GM21390 (cell line): ENCODE data around the gene KSR1.
"Not testable (repeated sequence)": the region's sequence is repeated elsewhere in the genome, so short reads cannot be mapped to it uniquely, and the experiment has no call there.

Experiments
- ATAC-seq: cut with Tn5 transposase; IDR thresholded peaks from one replicate; pipeline ENCODE4 v1.9.1; 2021; ENCODE audit not compliant: unreplicated experiment

Gene KSR1

DNA sequence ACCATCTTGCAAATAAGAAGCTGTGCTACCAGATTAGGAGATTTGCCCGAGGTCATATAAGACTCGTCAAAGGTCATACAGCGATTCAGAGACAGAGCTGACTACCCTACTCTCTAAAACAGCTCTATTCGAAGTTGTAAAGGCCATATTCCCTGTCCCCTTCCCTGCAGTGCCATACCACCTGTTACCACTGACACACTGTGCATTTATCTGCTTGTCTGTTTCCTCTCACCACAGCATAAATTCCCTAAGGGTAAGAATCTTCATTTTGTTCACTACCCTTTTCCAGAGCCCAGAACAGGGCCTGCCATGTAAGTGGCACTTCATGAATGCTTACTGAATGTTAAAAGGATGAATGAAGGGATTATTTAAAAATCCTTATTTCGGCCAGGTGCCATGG is 3.4 kb upstream of the KSR1 start:
- ATAC-seq = no peak

- no peak for ATAC-seq
Observed at GRCh38 chr17:27453471-27453870, 2.8 kb upstream of the KSR1 start.

DNA sequence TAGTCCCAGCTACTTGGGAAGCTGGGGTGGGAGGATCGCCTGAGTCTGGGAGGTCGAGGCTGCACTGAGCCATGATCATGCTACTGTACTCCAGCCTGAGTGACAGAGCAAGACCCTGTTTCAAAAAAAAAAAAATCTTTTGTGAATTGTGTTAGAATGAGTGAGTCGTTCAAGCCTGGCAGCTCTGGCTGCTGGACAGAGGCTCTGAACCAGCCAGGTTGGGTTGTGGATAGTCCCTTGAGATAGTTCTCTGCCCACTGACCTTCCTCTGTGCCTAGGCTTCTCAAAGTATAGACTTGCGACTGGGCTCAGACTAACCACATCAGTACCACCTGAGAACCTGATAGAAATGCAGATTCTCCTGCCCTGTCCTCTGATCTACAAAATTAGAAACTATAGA is 2.2 kb upstream of the KSR1 start:
- ATAC-seq = no peak

- ATAC-seq = no peak
Observed at GRCh38 chr17:27455236-27455913, 873 bp upstream of the KSR1 start.

DNA sequence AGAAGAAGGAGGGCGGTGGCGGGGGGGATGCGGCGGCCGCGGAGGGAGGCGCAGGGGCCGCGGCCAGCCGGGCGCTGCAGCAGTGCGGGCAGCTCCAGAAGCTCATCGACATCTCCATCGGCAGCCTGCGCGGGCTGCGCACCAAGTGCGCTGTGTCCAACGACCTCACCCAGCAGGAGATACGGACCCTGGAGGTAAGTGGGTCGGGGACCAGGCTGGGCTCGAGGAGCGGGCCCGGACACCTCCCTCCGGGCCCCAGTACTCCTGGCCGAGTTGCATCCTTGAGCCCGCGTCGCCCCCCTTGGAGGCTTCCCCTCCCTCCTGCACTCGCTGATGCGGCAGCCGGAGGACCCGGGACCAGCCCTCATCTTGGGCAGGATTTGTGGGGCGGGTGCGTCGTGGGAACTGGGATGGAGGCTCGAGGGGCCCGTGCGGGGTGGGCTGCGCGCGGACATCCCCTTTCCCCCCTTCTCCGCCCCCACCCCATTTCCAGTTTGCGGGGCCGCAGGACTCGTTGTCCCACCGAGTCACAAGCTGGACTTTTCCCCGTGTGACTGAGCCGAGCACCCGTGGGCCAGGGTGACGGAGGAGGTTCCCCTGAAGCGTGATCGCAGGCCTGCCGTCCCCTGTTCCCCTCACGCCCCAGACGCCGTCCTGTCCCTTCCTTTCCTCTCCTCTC is 572 bp downstream of the KSR1 start:
- no peak for ATAC-seq

GRCh38 chr17:27457360-27457715 is 1.1 kb downstream of the KSR1 start:
- no peak for ATAC-seq

DNA sequence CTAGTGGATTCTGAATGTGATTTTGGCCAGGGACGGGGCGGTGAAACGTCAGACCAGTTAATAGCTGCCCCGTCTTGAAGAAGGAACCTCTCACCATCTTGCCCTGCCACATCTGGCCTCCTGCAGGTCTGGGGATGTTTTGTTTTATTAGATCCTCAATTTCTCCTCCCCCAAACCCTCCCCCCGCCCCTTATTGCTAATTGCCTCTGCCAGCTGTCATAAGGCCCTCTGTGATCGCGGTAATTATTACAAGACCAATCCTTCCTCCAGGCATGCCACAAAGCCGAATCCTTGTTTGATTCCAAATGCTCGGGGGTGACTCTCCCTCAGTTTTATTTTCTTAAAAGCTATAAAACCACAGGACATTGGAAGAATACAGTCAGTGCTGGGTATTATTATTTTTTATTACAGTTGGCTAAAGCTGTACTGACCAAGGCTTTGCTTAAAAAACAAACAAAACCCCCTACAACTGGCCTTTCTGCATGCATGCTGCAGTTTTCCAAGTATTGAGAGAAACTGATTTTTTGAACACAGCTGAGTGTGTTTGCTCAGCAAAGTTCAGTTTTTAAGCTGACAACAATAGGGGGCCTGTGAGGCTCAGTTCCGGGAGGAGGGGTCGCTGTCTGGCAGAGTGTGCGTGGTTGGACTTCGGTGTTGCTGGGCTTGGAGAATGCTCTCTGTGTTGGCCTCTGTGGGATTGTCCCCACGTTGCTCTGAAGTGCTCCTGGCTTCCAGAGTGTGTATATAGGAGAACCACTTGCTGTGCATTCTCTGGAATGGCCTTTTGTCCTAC is 1.7 kb downstream of the KSR1 start:
- no peak for ATAC-seq

DNA sequence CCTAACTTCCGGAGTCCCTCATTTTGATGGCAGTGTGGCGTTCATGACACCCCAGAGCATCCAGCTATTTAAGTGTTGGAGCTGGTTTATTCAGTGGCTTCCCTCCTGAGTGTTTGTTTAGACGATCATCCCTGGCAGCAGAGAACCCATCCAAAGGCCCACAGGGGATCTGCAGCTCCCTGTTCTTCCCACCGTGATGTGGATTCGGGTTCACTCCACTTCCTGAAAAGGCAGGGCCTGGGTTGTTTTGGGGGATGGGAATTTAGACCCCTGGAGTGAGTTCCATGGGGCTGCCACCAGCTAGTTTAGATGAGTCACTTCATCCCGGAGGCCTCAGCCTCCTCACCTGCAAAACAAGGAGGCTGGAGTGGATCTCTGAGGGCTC is 2.3 kb downstream of the KSR1 start:
- no peak for ATAC-seq

DNA sequence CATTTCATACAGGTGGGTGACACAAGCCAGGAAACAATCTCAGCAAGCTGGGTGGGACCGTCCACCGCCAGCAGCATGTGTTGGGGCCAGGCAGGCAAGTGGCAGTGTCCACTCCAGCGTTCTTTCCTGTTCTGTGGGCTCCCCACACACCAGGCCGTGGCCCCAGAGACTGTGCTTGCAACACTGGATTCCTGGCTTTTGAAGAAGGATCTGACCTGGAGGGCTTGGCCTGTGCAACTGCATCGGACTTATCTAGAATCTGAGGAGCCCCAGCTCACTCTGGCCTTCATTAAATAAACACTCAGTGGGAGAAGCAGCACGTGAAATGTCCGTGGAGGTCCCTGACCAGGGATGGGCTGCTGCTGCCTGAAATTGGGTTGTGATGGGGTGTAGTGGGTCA is 3.2 kb downstream of the KSR1 start:
- no peak for ATAC-seq

DNA sequence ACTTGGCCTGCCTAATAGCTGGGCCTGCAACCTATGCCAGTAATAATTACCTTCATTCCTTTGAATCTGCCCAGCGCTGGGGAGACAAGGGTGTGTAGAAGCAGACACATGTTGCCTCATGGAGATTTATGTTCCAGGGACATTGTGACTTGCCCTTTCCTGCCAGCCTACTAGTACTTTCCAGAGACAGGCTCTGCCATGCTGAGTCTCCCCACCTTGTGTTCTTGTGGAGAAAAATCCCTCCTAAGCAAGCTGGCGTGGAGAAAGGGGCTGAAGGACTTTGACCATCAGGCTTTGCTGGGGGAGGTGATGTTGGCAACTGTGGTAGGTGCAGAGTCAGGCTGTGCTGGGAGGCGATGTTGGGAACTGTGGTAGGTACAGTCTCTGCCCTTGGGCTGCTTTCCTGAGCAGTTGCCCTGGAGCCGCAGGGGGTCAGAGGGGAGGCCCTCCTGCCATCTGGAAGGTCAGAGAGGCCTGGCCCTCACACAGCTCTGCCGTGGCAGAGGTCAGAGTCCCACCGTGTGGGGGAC is 4.0 kb downstream of the KSR1 start:
- no peak for ATAC-seq

DNA sequence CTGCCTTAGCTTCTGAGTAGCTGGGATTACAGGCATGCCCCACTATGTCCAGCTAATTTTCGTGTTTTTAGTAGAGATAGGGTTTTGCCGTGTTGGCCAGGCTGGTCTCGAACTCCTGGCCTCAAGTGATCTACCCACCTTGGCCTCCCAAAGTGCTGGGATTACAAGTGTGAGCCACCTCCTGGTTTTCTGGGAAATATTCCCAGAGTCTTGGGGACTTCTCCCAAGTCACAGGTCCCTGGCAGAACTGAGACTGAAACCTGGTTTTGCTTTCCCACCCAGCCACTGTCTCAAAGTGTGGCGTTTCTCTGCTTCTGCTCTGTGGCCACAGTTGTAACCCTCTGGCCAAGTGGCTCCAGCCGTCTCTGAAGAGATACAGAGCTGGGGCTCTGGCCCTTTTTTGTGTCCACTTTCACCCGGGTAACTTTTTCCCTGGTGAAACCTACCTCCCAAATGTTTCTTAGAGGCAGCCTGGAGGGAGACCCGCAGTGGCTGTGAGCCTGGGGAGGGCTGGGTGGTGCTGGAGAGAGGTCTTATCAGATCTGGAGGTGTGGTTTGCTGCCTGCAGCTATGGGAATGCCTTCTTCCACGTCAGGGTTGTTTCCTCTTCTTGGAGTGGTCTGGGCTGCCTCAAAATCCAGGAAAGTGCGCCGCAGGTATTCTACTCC is 5.1 kb downstream of the KSR1 start:
- no peak for ATAC-seq

GRCh38 chr17:27462149-27462548 is 5.9 kb downstream of the KSR1 start:
- no peak for ATAC-seq

- no peak for ATAC-seq
Observed at GRCh38 chr17:27462714-27463113, 6.5 kb downstream of the KSR1 start.

GRCh38 chr17:27463235-27463677 is 7.0 kb downstream of the KSR1 start:
- ATAC-seq = no peak

GRCh38 chr17:27464019-27464418 is 7.8 kb downstream of the KSR1 start:
- ATAC-seq = not testable (repeated sequence)

GRCh38 chr17:27464431-27464830 is 8.2 kb downstream of the KSR1 start:
- no peak for ATAC-seq

DNA sequence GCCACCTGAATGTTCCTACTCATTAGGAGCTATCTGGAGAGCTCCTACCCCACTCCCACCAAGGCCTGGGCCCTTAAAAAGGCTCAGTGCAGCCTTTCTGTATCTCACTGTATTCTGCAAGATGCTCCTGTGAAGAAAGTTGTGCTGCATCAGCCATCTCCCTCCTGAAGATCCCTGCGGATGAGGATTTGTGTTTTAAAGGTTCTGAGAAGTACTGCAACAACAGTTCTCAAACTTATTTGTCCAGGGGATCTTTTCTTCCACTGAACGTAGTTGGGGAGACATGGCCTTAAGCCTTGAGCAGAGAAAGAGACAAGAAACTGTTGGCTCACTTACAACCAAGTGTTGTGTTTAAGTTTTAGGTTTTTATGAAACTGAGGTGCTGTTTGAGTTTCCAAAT is 9.6 kb downstream of the KSR1 start:
- not testable (repeated sequence) for ATAC-seq

GRCh38 chr17:27466376-27466742 is 10.1 kb downstream of the KSR1 start:
- ATAC-seq = peak; percentile 7

DNA sequence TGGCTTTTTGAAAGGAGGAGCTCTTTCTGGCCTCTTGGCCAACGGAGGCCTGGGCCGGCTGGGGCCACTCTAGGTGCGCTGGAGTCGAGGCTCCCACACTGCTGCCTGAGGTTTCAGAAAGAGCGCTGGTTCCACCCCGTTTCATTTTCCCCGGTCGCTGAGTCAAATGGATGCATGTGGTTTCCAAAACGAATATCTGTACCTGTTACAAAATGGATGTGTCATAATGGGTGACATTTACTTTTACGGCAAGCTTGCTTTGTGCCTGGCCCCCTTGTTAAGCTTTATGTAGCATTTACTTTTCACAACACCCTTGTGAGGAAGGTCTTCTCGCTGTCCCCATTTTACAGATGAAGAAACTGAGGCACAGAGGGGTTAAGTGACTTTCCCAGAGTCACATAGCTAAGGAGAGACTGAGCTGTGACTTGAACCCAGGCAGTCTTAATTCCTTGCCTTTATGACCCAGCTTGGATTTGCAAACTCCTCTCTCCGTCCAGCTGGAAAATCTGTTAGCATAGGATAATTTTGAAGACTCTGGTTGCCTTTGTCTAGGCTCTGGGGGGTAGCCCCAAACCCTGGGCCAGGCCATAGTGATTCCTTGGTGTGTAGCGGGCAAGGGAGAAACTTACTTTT is 10.6 kb downstream of the KSR1 start:
- peak; percentile 71 for ATAC-seq

DNA sequence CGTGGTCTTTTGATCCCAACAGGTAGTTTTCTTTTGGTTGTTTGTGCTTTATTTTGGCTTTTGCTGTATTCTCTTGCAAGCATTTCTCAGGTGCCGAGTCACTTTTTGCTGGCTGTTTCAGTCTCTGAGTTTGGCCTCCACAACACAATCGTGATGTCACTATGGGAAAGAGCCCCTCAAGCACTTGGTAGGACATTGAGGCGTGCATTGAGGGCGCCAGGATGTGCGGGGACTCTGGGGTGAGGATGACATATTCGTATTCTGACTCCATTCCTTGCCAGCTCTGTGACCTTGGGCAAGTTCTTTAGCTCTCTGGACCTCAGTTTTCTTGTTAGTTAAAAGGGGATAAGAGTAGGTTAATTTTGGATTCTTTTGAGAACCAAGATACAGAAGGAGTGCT is 13.0 kb downstream of the KSR1 start:
- no peak for ATAC-seq
